Melanocyte of skin (primary cell): Measurements from ENCODE around the gene UTS2B. TPM values are rescaled to one million over a fixed set of nuclear protein-coding genes. Genes with fewer than 3 reads are reported as not detected.

ENCODE experiments used
- total RNA-seq, 2 donors: library from RNA; depleted of rRNA; stranded (reverse); fragments of >200 nt; gene quantifications; 2 replicates each; pipeline ENCODE4 v1.2.3, GENCODE V29; 2012

Gene UTS2B
- total RNA-seq, result 1 to 10 TPM in 1 of 2 donors, under 1 TPM in 1; 0.67 to 2.8 TPM

GRCh38 chr3:191329654-191330529 is at the start of gene UTS2B:
Gene UTS2B, minus strand, starts transcription at chr3:191330526. Its CDS starts 48,337 bp downstream, at chr3:191282189.

GRCh38 chr3:191328962-191329653 is 1.2 kb downstream of the UTS2B start, which contains the start of gene CCDC50:
Gene CCDC50, plus strand, starts transcription at chr3:191329394. Its CDS starts 281 bp downstream, at chr3:191329675.

Other genes starting within 250 kb of the UTS2B start
- not detected for gene OSTN, start 131.3 kb downstream of the UTS2B start, total RNA-seq
- 100 to 1,000 TPM; 113 to 133 TPM for gene CCDC50, start 1.1 kb downstream of the UTS2B start, total RNA-seq
- not detected for gene PYDC2, start 130.6 kb upstream of the UTS2B start, total RNA-seq